GM19468 (cell line): ENCODE data around the gene SFTPD.
"Not testable (repeated sequence)": the region's sequence is repeated elsewhere in the genome, so short reads cannot be mapped to it uniquely, and the experiment has no call there.

ENCODE experiments used
- ATAC-seq: cut with Tn5 transposase; IDR thresholded peaks from one replicate; pipeline ENCODE4 v1.9.1; 2021; ENCODE audit warnings: mild to moderate bottlenecking, moderate library complexity, moderate number of reproducible peaks; ENCODE audit not compliant: unreplicated experiment; ENCODE audit errors: extremely low read depth

Gene SFTPD

GRCh38 chr10:79928028-79928583 is 20.8 kb downstream of the SFTPD start:
- ATAC-seq: no peak

GRCh38 chr10:79927111-79927828 is 21.6 kb downstream of the SFTPD start:
- ATAC-seq: no peak

GRCh38 chr10:79926037-79926436 is 22.9 kb downstream of the SFTPD start:
- ATAC-seq: no peak

- ATAC-seq: no peak
Measured at GRCh38 chr10:79925614-79926013, 23.3 kb downstream of the SFTPD start.

- ATAC-seq: no peak
Measured at GRCh38 chr10:79923669-79924068, 25.2 kb downstream of the SFTPD start.

GRCh38 chr10:79923145-79923544 is 25.8 kb downstream of the SFTPD start:
- ATAC-seq: no peak

GRCh38 chr10:79922011-79922412 is 26.9 kb downstream of the SFTPD start:
- ATAC-seq: not testable (repeated sequence)

GRCh38 chr10:79915838-79916237 is 33.1 kb downstream of the SFTPD start:
- not testable (repeated sequence) for ATAC-seq

- not testable (repeated sequence) for ATAC-seq
Measured at GRCh38 chr10:79914512-79914911, 34.4 kb downstream of the SFTPD start.

- ATAC-seq: no peak
Measured at GRCh38 chr10:79910836-79911235, 38.1 kb downstream of the SFTPD start.

GRCh38 chr10:79910344-79910743 is 38.6 kb downstream of the SFTPD start:
- no peak for ATAC-seq

- ATAC-seq: no peak
Measured at GRCh38 chr10:79905322-79906314, 43.3 kb downstream of the SFTPD start.

GRCh38 chr10:79904671-79905321 is 44.1 kb downstream of the SFTPD start:
- ATAC-seq: no peak

- not testable (repeated sequence) for ATAC-seq
Measured at GRCh38 chr10:79901571-79901970, 47.3 kb downstream of the SFTPD start.

GRCh38 chr10:79898597-79899325 is 50.1 kb downstream of the SFTPD start:
- ATAC-seq: no peak

- not testable (repeated sequence) for ATAC-seq
Measured at GRCh38 chr10:79892896-79893295, 56.0 kb downstream of the SFTPD start.

- ATAC-seq: no peak
Measured at GRCh38 chr10:79890469-79890868, 58.4 kb downstream of the SFTPD start.

GRCh38 chr10:79888984-79889383 is 59.9 kb downstream of the SFTPD start:
- ATAC-seq: not testable (repeated sequence)
